HG03280 (cell line): ENCODE measurements around the gene GATA3.

Experiments
- ATAC-seq: cut with Tn5 transposase; IDR thresholded peaks from one replicate; pipeline ENCODE4 v1.9.1; 2021; ENCODE audit warnings: mild to moderate bottlenecking, moderate library complexity; ENCODE audit not compliant: unreplicated experiment

Gene GATA3

GRCh38 chr10:8050556-8051108 lies 3.9 kb upstream of the GATA3 start:
- no peak for ATAC-seq

DNA sequence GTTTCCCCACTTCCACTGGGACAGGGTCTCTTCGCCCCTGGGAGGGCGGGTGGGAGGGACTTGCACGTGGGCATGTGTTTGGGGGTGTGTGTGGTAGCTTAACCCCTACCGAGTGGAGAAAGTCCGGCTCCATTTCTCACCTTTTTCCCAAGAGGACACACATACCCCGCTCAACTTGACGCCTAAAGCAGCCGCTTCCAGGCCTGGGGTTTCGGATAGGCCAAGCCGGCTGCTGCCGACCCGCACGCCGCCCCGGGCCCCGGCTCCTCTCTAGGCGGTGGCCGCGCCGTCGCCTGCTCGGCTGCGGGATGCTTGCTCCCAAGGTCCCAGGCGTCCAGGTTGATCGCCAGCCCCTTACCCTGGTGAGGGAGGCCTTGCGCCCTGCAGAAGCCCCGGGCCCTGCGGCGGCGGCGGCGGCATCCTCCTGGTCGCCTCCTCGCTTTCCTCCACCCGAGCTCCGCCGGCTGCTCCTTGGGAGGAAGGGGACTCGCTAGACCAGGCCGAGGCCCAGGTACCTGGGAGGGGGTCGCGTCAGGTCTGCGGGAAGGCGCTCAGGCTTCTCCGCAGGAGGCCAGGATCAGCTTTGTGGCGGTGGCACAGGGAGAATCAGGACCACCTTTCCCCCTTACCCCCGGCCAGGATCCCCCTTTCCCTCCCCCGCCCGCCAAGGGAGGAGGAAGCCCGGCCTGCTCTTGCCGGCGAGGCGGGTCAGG lies 3.2 kb upstream of the GATA3 start:
- ATAC-seq, result no peak

GRCh38 chr10:8051851-8052257 lies 2.6 kb upstream of the GATA3 start:
- no peak for ATAC-seq

- ATAC-seq, result no peak
Observed at GRCh38 chr10:8052341-8052955, 2.0 kb upstream of the GATA3 start.

DNA sequence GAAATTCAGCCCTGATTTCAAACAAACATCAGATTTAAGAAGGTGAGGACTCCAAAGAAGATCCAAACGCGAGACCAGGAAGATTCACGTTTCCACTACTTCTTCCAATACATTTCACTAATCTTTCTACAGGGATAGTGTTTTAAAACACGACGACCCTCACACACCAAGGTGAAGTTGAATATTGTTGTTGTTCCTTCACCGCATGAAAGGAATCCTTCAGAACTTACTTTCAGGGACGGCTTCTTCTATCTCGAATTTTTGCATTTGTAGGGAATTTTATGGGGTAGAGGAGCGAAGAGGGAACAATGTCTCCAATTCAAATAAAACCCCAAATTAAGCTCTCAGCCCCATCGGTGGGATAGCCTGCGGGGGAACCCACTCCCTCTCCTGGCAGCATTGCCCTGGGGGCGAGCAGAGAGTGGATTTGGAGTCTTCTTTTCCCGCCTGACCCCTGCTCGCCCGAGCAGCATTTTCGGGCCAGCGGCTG lies 1.5 kb upstream of the GATA3 start:
- ATAC-seq, result no peak

DNA sequence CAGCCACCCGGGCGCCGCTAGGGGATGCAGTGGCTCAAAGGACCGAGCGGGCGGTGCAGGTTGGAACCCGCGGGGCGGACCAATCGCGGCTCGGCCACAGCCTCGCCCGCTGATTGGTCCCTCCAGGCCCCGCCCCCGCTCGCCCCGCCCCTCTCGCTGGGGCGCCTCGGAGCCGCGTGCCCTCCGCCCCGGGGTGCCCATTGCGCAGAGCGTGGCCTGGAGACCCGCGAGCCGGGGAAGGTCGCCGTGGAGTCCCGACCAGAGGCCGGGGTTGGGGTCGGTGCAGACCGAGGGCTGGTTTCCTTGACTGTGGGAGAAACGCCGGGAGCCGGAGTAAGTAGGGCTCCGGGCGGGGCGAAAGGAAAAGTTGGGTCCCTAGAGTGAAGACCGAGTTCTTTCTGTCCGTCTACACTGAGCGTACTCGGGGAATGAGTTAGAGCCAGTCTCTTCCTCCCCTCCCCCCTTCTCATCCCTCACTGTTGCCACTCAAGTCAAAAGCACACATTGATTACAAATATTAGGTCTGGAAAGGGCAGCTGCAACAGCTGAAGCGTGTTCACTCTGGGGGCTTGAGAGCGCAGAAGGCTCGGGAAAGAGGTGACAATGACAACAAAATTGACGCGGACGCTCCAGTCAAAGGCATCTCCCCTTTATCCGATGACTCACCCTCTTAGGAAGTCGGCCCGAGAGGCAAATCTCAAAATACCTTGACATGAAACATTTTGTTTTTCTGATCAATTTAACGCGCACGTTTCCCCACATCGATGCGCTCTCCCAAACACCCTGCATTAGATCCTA lies 843 bp upstream of the GATA3 start:
- peak; percentile 85 for ATAC-seq

GRCh38 chr10:8054244-8054493 lies 319 bp upstream of the GATA3 start:
- ATAC-seq, result peak; percentile 4

DNA sequence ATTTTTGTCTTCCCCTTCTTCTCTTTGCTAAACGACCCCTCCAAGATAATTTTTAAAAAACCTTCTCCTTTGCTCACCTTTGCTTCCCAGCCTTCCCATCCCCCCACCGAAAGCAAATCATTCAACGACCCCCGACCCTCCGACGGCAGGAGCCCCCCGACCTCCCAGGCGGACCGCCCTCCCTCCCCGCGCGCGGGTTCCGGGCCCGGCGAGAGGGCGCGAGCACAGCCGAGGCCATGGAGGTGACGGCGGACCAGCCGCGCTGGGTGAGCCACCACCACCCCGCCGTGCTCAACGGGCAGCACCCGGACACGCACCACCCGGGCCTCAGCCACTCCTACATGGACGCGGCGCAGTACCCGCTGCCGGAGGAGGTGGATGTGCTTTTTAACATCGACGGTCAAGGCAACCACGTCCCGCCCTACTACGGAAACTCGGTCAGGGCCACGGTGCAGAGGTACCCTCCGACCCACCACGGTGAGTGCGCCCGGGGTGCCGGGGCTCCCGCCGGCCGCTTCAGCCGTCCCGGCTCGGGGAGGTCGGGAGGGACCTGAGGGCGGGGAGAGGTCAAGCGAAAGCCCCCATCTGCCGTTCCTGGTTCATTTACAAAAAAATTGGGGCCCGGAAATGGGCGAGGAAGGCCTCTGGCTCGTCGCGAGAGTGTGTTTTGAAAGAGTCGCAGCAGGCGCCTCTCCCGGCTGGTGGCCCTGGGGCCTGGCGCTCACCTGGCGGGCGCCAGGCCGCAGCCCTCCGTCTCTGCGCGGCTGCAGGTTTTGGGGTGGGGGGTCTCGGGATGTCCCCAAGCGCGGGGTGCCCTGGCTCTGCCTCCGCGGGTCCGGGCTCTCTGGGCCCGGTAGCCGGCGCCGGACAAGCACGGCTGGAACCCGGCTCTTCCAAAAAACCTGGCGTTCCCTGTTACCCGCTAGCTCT lies 1.2 kb downstream of the GATA3 start:
- no peak for ATAC-seq

GRCh38 chr10:8056378-8056777 lies 1.9 kb downstream of the GATA3 start:
- no peak for ATAC-seq

GRCh38 chr10:8056871-8057331 lies 2.4 kb downstream of the GATA3 start:
- ATAC-seq, result no peak

GRCh38 chr10:8057636-8058273 lies 3.3 kb downstream of the GATA3 start:
- no peak for ATAC-seq

- no peak for ATAC-seq
Observed at GRCh38 chr10:8058274-8059111, 4.0 kb downstream of the GATA3 start.

GRCh38 chr10:8059191-8059936 lies 4.9 kb downstream of the GATA3 start:
- ATAC-seq, result no peak

DNA sequence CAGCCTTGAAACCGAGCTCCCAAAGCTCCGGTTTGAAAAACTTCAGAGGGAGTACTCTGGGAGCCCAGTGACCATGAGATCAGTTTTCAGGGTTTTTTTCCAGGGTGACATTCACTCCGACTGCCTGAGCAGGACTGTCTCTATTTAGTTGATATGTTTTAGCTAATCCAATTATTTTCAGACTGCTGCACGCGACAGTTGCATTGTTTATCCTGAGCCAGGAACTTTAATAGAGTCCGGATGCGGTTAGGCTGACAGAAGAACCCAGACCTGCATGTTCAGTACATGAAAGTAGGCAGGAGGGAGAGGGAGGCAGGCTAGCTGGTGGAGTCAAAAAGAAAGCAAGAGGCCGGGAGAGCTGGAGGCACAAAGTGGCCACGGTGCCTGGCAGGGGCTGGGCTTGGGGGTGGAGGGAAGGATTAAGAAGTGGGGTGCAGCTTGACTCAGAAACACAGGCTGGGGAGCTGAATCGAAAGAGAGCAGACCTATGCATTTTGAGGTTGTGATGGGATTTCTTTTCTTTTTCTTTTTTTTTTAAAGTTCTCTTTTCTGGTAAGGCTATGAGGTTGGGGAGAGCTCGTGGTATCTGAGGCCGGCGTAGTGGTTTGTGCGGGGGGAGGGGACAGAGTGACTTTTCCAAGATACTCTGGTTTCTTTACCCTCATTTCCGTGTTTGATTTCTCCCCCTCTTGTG lies 5.7 kb downstream of the GATA3 start:
- no peak for ATAC-seq

GRCh38 chr10:8060704-8061121 lies 6.2 kb downstream of the GATA3 start:
- no peak for ATAC-seq

DNA sequence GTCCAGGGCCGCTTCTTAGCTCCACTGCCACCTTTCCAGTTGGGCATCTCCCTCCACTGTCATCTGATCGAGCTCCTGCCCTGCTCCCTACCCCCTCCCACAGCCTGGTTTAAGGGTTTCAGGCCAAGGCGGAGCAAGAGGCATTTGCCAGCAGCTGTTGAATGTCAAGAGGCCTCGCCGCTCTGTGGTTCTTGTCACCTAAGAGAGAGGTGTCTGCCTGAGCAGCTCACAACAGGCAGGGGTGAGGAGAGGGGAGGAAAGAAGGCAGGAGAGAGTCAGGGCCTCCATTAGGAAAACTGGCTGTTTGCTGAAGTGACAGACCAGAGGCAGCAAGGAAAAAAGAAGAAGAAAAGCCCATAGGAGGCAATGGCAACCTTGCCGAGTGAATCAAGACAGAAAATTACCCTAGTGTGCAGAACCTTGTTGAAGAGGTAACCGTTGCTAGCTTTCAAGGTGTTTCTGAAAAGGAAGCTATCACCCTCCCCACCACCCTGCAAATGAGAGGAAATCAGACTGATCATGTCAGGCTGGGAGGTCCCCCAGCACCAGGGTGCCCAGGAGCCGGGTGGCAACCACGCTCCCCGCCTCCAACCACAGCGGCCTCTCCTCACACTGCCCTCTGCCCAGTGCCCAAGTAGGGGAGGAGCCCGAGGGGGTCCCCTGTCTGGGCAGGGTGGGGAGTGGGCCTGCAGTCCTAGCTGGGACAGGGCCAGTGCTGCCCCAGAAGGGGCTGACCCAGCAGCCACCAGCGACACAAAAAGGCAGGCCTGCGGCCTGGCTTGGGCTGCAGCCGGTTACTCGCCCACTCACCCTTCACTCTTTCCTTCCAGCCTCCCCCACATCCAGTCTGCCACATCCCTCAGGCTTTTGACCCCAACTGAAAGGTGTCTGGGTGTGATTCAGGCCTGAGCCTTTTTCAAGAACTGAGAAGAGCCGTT lies 7.1 kb downstream of the GATA3 start:
- ATAC-seq, result no peak
